PFSK-1 (cell line): ENCODE measurements around the gene PRKX.

Source experiments
- FOXP2 ChIP-seq: optimal IDR thresholded peaks from 2 replicates; pipeline ENCODE3; 2011; ENCODE audit warnings: borderline replicate concordance, control low read depth, inconsistent platforms; ENCODE audit not compliant: insufficient read depth; ENCODE audit errors: extremely low read length, extremely low read depth
- POLR2AphosphoS5 ChIP-seq: IDR thresholded peaks from 2 replicates; pipeline ENCODE4 v1.6.1; 2012; ENCODE audit warnings: low read depth, mild to moderate bottlenecking, control low read depth, low read length, moderate library complexity
- REST ChIP-seq, 2 experiments: IDR thresholded peaks; 2 replicates each; pipeline versions ENCODE4 v1.6.1 to v1.8.0; 2011 to 2012; ENCODE audit warnings: low read depth in 2 of 2, low read length in 2 of 2, control low read depth in 1 of 2, inconsistent platforms in 1 of 2, mild to moderate bottlenecking in 1 of 2, moderate library complexity in 1 of 2; ENCODE audit not compliant: insufficient read depth in 1 of 2
- SIN3A ChIP-seq: IDR thresholded peaks from 2 replicates; pipeline ENCODE4 v1.6.1; 2012; ENCODE audit warnings: mild to moderate bottlenecking, low read length, moderate library complexity, borderline replicate concordance; ENCODE audit not compliant: insufficient read depth
- TAF1 ChIP-seq: IDR thresholded peaks from 2 replicates; pipeline ENCODE4 v1.6.1; 2012; ENCODE audit warnings: low read length, control low read depth, borderline replicate concordance; ENCODE audit not compliant: insufficient read depth

- TF ChIP-seq REST (IDR thresholded peaks at IDR 0.05; ENCODE audit: insufficient read depth in 1 of 2, low read depth in 2 of 2, low read length in 2 of 2) (no peak), SIN3A (no peak), POLR2AphosphoS5 (no peak), TAF1 (no peak), FOXP2 (no peak)
These were observed 62.2 kb downstream of the PRKX start for GRCh38 chrX:3651277-3651676.
